ENCODE results near the gene EDARADD.

Gene EDARADD

GRCh38 chr1:236524895-236525184 is 130.8 kb downstream of the EDARADD start:
- no peaks in the 10 kb centered on the region for H3K9me3 Mint-ChIP-seq
- DNase-seq = no peak
- no peaks in the 10 kb centered on the region for H3K27me3 Mint-ChIP-seq
- H3K4me3 Mint-ChIP-seq = peak overlapping the region; percentile 93 to 99
- no peak for ATAC-seq
- H3K4me1 Mint-ChIP-seq = peaks cover 22% of the 10 kb centered on the region
- peak overlapping the region; percentile 94 to 100 for H3K27ac Mint-ChIP-seq

GRCh38 chr1:236526079-236526478 is 132.0 kb downstream of the EDARADD start:
- no peak overlapping the region for H3K27ac Mint-ChIP-seq
- no peak overlapping the region for H3K4me3 Mint-ChIP-seq
- H3K4me1 Mint-ChIP-seq = peaks cover 28% of the 10 kb centered on the region
- H3K27me3 Mint-ChIP-seq = no peaks in the 10 kb centered on the region
- DNase-seq = no peak
- ATAC-seq = no peak
- H3K9me3 Mint-ChIP-seq = no peaks in the 10 kb centered on the region

- Mint-ChIP-seq H3K4me3 (no peak overlapping the region), H3K9me3 (no peaks in the 10 kb centered on the region), H3K27me3 (no peaks in the 10 kb centered on the region), H3K4me1 (peaks cover 52% of the 10 kb centered on the region), H3K27ac (peak overlapping the region in 1 of 2 donors; percentile 0)
- no peak for ATAC-seq
- no peak for DNase-seq
Observed at GRCh38 chr1:236530286-236530685, 136.2 kb downstream of the EDARADD start.

GRCh38 chr1:236530959-236531358 is 136.9 kb downstream of the EDARADD start:
- Mint-ChIP-seq H3K27me3 (no peaks in the 10 kb centered on the region), H3K4me3 (no peak overlapping the region), H3K27ac (no peak overlapping the region), H3K4me1 (peaks cover 50% of the 10 kb centered on the region), H3K9me3 (no peaks in the 10 kb centered on the region)
- DNase-seq (no peak), ATAC-seq (no peak)

- DNase-seq (no peak), ATAC-seq (no peak)
- Mint-ChIP-seq H3K27me3 (no peaks in the 10 kb centered on the region), H3K27ac (peak overlapping the region; percentile 19 to 74), H3K4me1 (peaks cover 46% of the 10 kb centered on the region), H3K9me3 (no peaks in the 10 kb centered on the region), H3K4me3 (no peak overlapping the region)
Observed at GRCh38 chr1:236532850-236533249, 138.8 kb downstream of the EDARADD start.

GRCh38 chr1:236534151-236534651 is 140.1 kb downstream of the EDARADD start:
- peak; percentile 88 for ATAC-seq
- Mint-ChIP-seq H3K27ac (peak overlapping the region; percentile 29 to 80), H3K27me3 (no peaks in the 10 kb centered on the region), H3K4me3 (peak overlapping the region; percentile 19 to 42), H3K4me1 (peaks cover 40% of the 10 kb centered on the region), H3K9me3 (no peaks in the 10 kb centered on the region)
- DNase-seq = peak; percentile 18 to 51
